GM21423 (cell line): ENCODE data around the gene WDR72.
A peak's percentile ranks its signal among the peaks of the same experiment; 100 is the strongest.

Source experiments
- ATAC-seq: cut with Tn5 transposase; IDR thresholded peaks from one replicate; pipeline ENCODE4 v1.9.1; 2021; ENCODE audit warnings: mild to moderate bottlenecking, moderate library complexity; ENCODE audit not compliant: unreplicated experiment

Gene WDR72

GRCh38 chr15:53611145-53611920 lies 148.1 kb downstream of the WDR72 start:
- no peak for ATAC-seq

DNA sequence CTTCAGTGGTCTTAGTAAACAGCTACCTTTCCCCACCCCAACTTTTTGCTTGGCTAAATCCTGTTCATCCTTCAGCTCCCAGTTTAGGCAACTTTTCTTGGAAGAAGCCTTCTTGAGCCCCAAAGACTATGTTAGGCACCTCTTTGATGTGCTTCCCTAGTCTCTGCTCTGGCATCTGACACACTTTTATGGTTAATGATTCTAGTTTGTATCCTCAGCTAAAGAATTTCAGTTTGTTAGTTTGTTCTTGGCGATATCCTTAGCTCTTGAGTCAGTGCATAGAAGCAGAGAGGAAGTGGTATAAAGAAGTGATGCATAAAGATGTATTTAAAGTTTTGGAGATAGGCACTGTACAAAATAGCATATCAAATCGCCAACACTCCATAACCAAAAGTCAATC lies 168.4 kb downstream of the WDR72 start:
- no peak for ATAC-seq

GRCh38 chr15:53590380-53590779 lies 169.1 kb downstream of the WDR72 start:
- no peak for ATAC-seq

DNA sequence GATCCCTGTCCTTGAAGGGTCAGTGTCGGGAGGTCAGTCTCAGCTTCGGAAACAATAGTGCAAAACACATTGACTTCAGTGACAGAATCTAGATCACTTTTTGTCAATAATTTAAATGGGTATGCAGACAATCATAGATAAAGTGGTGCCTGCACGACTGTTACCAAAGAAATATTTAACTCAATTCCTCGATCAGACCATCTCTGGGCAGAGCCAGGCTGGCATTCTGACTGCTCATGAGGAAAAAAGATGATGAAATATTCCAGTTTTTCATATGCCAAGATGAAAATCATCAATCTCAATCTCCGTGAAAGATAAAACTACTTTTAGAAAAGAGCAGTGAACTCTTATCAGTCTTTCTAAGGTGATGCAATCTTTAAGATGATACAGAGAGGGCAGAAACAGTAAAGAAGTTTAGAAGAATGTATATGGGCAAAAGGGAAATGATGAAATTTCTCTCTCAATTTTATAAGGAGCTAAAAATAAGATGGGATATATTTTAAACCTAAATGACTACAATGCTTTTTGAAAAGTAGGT lies 169.9 kb downstream of the WDR72 start:
- no peak for ATAC-seq

- no peak for ATAC-seq
Observed at GRCh38 chr15:53588773-53589172, 170.7 kb downstream of the WDR72 start.

- peak; percentile 65 for ATAC-seq
Observed at GRCh38 chr15:53586799-53587198, 172.7 kb downstream of the WDR72 start.

DNA sequence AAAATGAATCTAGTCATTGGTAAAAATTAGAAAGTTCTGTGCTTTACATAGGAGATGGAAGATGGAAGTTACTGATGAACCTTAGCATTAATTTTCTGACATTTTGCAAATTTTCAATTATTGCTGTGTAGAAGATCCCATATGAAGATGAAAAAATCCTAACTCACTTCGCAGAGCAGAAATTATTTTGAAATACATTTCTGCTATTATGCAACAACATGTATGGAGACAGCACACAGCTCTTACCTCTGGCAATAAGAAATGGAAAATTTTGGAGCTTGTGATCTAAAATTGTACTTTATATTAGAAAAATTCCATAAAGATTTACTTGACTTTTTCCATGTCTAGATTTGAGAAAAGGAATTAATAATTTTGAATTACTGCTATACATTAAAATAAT lies 177.9 kb downstream of the WDR72 start:
- no peak for ATAC-seq

GRCh38 chr15:53580366-53580765 lies 179.1 kb downstream of the WDR72 start:
- ATAC-seq: no peak

DNA sequence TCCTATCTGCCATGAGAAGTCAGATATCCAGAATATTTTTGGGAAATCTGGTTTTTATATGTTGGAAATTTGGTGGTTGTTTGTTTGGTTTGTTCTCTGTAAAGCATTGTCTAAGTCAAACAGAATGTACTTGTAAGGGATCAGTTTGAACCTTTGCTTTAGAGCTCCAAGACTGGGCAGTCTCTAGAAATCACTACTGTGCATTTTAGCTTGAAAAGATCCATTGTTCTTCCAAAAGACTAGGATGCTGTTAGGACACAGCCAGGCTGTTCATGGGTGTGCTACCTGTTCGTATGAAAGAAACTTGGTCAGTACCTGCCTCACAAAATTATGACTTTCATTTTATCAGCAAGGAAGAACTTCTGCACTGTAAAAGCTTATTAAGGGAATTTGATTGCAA lies 182.6 kb downstream of the WDR72 start:
- ATAC-seq: no peak

- ATAC-seq: no peak
Observed at GRCh38 chr15:53573091-53573490, 186.4 kb downstream of the WDR72 start.

- no peak for ATAC-seq
Observed at GRCh38 chr15:53569751-53570480, 189.5 kb downstream of the WDR72 start.

- ATAC-seq: no peak
Observed at GRCh38 chr15:53566912-53567311, 192.6 kb downstream of the WDR72 start.

GRCh38 chr15:53565721-53566120 lies 193.7 kb downstream of the WDR72 start:
- no peak for ATAC-seq

DNA sequence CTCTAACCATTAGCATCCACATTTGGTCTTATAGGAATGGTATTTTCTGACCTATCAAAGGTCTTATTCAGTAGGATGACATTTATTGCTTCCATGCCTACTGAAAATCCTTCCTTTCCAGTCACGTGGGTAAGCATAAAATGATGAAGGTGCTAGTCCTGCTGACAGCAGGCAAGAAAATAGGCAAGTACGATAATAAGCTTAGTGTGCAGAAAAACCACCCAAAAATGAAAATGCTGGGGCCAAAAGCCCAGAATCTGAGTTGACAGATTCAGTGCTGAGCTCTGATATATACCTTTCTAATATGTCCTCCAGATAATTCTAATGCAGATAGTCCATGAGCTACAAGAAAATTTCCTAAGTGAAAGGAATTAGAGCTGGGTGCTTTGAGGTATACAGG lies 194.8 kb downstream of the WDR72 start:
- no peak for ATAC-seq

DNA sequence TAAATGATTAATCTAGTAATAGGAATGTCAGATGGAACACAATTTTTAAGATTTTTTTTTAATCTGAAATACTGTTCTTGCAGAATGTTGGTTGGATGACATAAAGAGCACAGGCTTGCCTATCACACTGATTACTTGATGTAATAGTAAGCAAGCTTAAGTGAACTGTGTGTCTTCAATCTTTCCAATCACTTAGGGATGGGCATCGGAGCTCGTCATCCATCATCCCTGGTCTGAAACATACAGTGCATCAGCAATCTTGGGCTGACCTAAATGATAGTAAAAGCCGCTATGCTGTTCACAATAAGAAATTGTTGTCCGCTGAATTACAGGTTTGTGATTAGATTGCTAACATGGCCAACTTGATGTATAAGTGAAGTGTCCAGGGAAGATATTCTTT lies 195.8 kb downstream of the WDR72 start:
- ATAC-seq: no peak

DNA sequence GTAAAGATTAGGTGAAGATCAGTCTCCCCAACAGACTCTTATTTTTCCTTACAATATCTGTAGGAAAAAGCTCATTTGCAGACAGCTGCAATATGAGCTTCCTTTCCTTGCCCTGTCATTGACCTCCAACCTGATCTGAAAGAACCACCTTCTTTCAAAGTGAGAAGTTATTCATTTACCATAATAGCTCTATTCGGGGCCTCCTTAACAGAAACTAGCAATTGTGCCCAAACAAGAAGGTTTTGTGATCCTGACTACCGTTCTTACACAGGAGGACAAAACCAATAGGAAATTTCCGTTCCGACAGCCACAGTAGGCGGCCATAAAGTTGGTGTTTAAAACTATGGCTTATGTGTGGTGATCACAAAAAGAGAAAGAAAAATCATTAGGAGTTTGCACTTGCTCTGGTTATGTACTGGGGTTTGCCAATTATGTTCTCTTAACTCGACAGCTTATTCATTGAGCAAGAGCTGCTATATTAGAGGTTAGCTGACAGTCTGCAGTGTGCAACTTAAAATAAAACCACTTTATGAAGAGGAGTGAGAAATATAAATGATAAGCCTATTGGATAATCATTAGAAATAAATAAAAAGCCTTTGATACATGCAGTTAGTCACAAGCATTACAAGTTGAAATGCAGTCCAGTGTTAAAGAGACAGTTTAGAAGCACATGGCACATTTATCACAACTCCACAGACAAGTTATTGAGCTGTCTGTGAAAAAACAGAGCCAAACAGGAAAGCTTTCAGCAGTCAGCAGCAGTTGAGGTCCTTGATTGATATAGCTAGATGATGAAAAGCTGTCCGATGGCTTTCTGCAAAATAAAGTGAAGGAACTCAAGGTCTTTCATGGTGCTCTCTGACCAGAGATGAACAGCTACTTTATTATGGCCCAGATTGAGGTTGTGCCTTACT lies 199.8 kb downstream of the WDR72 start:
- ATAC-seq: no peak

DNA sequence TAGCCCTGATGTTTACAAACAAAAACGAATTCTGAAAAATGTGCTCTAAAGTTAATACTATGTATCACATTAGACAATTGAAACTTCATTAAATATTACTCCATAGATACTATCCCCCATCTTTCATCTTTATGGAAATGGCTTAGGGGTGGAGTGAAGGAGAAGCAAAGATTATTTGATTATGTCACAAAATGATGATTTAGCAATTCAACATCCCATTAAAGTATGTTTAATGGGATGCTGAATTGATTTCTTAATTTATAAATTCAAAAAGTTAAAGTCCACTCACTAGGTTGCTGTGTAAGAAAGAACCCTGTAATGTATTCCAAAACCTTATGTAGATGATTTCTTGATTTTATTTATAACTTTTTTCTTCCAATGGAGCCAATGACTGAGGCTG lies 201.1 kb downstream of the WDR72 start:
- ATAC-seq: no peak

- ATAC-seq: no peak
Observed at GRCh38 chr15:53555226-53555625, 204.2 kb downstream of the WDR72 start.

DNA sequence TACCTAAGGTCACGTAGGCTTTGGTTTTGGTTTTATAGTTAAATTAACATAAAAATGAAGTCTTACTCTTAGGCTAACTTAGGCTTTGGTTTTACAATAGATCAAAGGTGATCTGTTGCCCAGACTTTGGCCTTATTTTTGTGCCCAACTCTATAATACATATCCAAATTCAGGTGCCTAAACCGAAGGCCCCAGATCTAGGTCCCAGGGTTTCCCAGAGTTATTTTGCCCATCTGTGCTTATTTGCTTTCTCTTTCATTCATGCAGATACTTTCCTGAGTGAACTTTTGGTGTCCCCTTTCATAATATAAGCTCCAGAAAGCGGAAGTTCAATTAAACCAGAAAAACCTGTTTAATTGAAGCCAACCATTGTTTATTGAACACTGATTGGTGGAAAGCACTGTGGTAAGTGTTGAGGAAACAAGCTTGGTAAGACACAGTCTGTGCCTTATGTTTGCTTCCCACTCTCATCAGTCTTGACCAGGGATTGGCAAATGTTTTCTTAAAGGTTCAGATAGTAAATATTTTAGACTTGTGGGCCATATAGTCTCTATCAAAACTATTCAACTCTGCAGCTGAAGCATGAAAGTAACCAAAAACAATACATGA lies 209.7 kb downstream of the WDR72 start:
- ATAC-seq: no peak

- no peak for ATAC-seq
Observed at GRCh38 chr15:53548236-53548635, 211.2 kb downstream of the WDR72 start.
